Measurements from ENCODE around the gene ANKRD7. TPM values are rescaled to one million over a fixed set of nuclear protein-coding genes. Genes with fewer than 3 reads are reported as not detected.

The ANKRD7 gene
- total RNA-seq, 1 donor from 2014 or later, result not detected

GRCh38 chr7:118252087-118252486 lies 27.6 kb downstream of the ANKRD7 start:
- no peak for DNase-seq (ENCODE audit: extremely low spot score, unreplicated experiment)
- no peaks in the 10 kb centered on the region for H3K9me3 Mint-ChIP-seq
- no peaks in the 10 kb centered on the region for H3K36me3 Mint-ChIP-seq
- no peaks in the 10 kb centered on the region for H3K4me1 Mint-ChIP-seq (ENCODE audit: unreplicated experiment)
- TF ChIP-seq CTCF (conservative IDR thresholded peaks at IDR 0.05), result no peak
- H3K4me3 Mint-ChIP-seq, result no peak overlapping the region
- no peaks in the 10 kb centered on the region for H3K27me3 Mint-ChIP-seq
- H3K27ac Mint-ChIP-seq, result no peak overlapping the region

- no peak for TF ChIP-seq CTCF (conservative IDR thresholded peaks at IDR 0.05)
- Mint-ChIP-seq H3K4me1 (ENCODE audit: unreplicated experiment) (no peaks in the 10 kb centered on the region), H3K36me3 (no peaks in the 10 kb centered on the region), H3K27me3 (no peaks in the 10 kb centered on the region), H3K9me3 (no peaks in the 10 kb centered on the region), H3K4me3 (no peak overlapping the region), H3K27ac (no peak overlapping the region)
- DNase-seq (ENCODE audit: extremely low spot score, unreplicated experiment), result no peak
These were observed 34.6 kb downstream of the ANKRD7 start for GRCh38 chr7:118259115-118259514.

- DNase-seq (ENCODE audit: extremely low spot score, unreplicated experiment), result no peak
- Mint-ChIP-seq H3K36me3 (no peaks in the 10 kb centered on the region), H3K4me1 (ENCODE audit: unreplicated experiment) (no peaks in the 10 kb centered on the region), H3K27ac (no peak overlapping the region), H3K27me3 (no peaks in the 10 kb centered on the region), H3K9me3 (no peaks in the 10 kb centered on the region), H3K4me3 (no peak overlapping the region)
- TF ChIP-seq CTCF (conservative IDR thresholded peaks at IDR 0.05), result no peak
These were observed 40.3 kb downstream of the ANKRD7 start for GRCh38 chr7:118264836-118265235.

GRCh38 chr7:118280319-118281012 lies 56.0 kb downstream of the ANKRD7 start:
- DNase-seq (ENCODE audit: extremely low spot score, unreplicated experiment), result no peak
- Mint-ChIP-seq H3K9me3 (no peaks in the 10 kb centered on the region), H3K4me1 (ENCODE audit: unreplicated experiment) (no peaks in the 10 kb centered on the region), H3K36me3 (no peaks in the 10 kb centered on the region), H3K27me3 (no peaks in the 10 kb centered on the region), H3K27ac (no peak overlapping the region), H3K4me3 (no peak overlapping the region)
- TF ChIP-seq CTCF (conservative IDR thresholded peaks at IDR 0.05), result no peak

- no peak for TF ChIP-seq CTCF (conservative IDR thresholded peaks at IDR 0.05)
- Mint-ChIP-seq H3K9me3 (no peaks in the 10 kb centered on the region), H3K4me3 (no peak overlapping the region), H3K27ac (no peak overlapping the region), H3K4me1 (ENCODE audit: unreplicated experiment) (no peaks in the 10 kb centered on the region), H3K36me3 (no peaks in the 10 kb centered on the region), H3K27me3 (no peaks in the 10 kb centered on the region)
- no peak for DNase-seq (ENCODE audit: extremely low spot score, unreplicated experiment)
These were observed 56.7 kb downstream of the ANKRD7 start for GRCh38 chr7:118281196-118281595.
